Liver (tissue), 9 donors: Measurements from ENCODE around the gene SRY. TPM values are rescaled to one million over a fixed set of nuclear protein-coding genes. Genes with fewer than 3 reads are reported as not detected.
"Not testable (repeated sequence)": the region's sequence is repeated elsewhere in the genome, so short reads cannot be mapped to it uniquely, and the experiment has no call there.

ENCODE experiments used
- DNase-seq: peaks from one replicate; pipeline ENCODE4 v3.0.0-alpha.2; 2017; ENCODE audit warnings: low spot score
- H3K27ac ChIP-seq, 2 donors: one replicate each; pipeline ENCODE4 v1.7.0; 2013; ENCODE audit warnings: inconsistent platforms in 2 of 2, low read length in 2 of 2, control low read depth in 1 of 2, low read depth in 1 of 2, mild to moderate bottlenecking in 1 of 2
- H3K27me3 ChIP-seq, 4 donors: one replicate each; pipeline versions ENCODE4 v1.6.1 to v1.7.0; 2013; ENCODE audit warnings: low read length in 3 of 4, inconsistent platforms in 1 of 4, mild to moderate bottlenecking in 1 of 4, moderate library complexity in 1 of 4; ENCODE audit not compliant: control insufficient read depth in 4 of 4, insufficient read depth in 4 of 4
- H3K36me3 ChIP-seq, 4 donors: one replicate each; pipeline versions ENCODE4 v1.6.1 to v1.7.0; 2013; ENCODE audit warnings: low read length in 3 of 4, mild to moderate bottlenecking in 3 of 4, low read depth in 1 of 4, moderate library complexity in 1 of 4; ENCODE audit not compliant: control insufficient read depth in 4 of 4, insufficient read depth in 3 of 4
- H3K4me1 ChIP-seq, 4 donors: one replicate each; pipeline versions ENCODE4 v1.6.1 to v1.7.0; 2013; ENCODE audit warnings: low read length in 3 of 4, mild to moderate bottlenecking in 3 of 4, moderate library complexity in 1 of 4; ENCODE audit not compliant: control insufficient read depth in 4 of 4, insufficient read depth in 4 of 4
- H3K4me3 ChIP-seq, 3 donors: one replicate each; pipeline versions ENCODE4 v1.6.1 to v1.7.0; 2013; ENCODE audit warnings: low read length in 3 of 3, control low read depth in 1 of 3, low read depth in 1 of 3, mild to moderate bottlenecking in 1 of 3
- H3K9ac ChIP-seq, 2 donors: one replicate each; pipeline ENCODE4 v1.7.0; 2013; ENCODE audit warnings: low read length in 2 of 2, mild to moderate bottlenecking in 2 of 2, moderate library complexity in 2 of 2, control low read depth in 1 of 2, low read depth in 1 of 2
- H3K9me3 ChIP-seq, 4 donors: one replicate each; pipeline versions ENCODE4 v1.6.1 to v1.7.0; 2013; ENCODE audit warnings: low read length in 3 of 4; ENCODE audit not compliant: control insufficient read depth in 4 of 4
- FOXA1 ChIP-seq: IDR thresholded peaks from 2 replicates; pipeline ENCODE4 v1.6.1; 2016; ENCODE audit warnings: antibody characterized with exemption
- FOXA2 ChIP-seq: IDR thresholded peaks from 2 replicates; pipeline ENCODE4 v1.6.1; 2016; ENCODE audit warnings: antibody characterized with exemption
- HNF4G ChIP-seq: IDR thresholded peaks from 2 replicates; pipeline ENCODE4 v1.6.1; 2016; ENCODE audit warnings: antibody characterized with exemption
- JUND ChIP-seq, 2 donors: IDR thresholded peaks; 2 replicates each; pipeline ENCODE4 v1.6.1; 2016; ENCODE audit warnings: antibody characterized with exemption in 2 of 2
- RAD21 ChIP-seq, 2 donors: IDR thresholded peaks; 2 replicates each; pipeline ENCODE4 v1.6.1; 2016; ENCODE audit warnings: antibody characterized with exemption in 2 of 2, mild to moderate bottlenecking in 2 of 2
- RXRA ChIP-seq, 2 donors: IDR thresholded peaks; 2 replicates each; pipeline ENCODE4 v1.6.1; 2017 to 2018; ENCODE audit warnings: antibody characterized with exemption in 2 of 2, mild to moderate bottlenecking in 1 of 2
- YY1 ChIP-seq: IDR thresholded peaks from 2 replicates; pipeline ENCODE4 v1.6.1; 2016; ENCODE audit warnings: antibody characterized with exemption, mild to moderate bottlenecking
- WGBS: extraction: QIAGEN DNeasy Blood & Tissue Kit; methylation state at CpG from one replicate; pipeline ENCODE4 v1.1.7; 2013; 5-methylcytosine and 5-hydroxymethylcytosine counted together
- polyA plus RNA-seq, 2 donors: library from polyadenylated mRNA; stranded (reverse) in 1 of 2; unstranded in 1 of 2; fragments of 200-250 nt in 1 of 2; fragments of >200 nt in 1 of 2; fragmentation: Nextera tagmentation in 1 of 2; extraction: Ambion mirVana in 1 of 2; gene quantifications; one replicate each; pipeline versions ENCODE4 v1.2.1 to v1.2.3, GENCODE V29; 2013 to 2015
- total RNA-seq, 2 donors: library from RNA; depleted of rRNA; stranded (reverse); fragments of >200 nt; gene quantifications; one replicate each; pipeline ENCODE4 v1.2.3, GENCODE V29; 2014
- TF ChIP-seq, protein P1 (sequence below): IDR thresholded peaks from 2 replicates; pipeline ENCODE4 v1.6.1; 2016; ENCODE audit warnings: antibody characterized with exemption
- TF ChIP-seq, protein P2 (sequence below): IDR thresholded peaks from 2 replicates; pipeline ENCODE4 v1.6.1; 2016; ENCODE audit warnings: antibody characterized with exemption
- TF ChIP-seq, protein P3 (sequence below): fragments of 150-350 bp; IDR thresholded peaks from 2 replicates; pipeline ENCODE4 v1.5.1; 2017; ENCODE audit warnings: improper control_type of control experiment, low read depth, low read length; ENCODE audit not compliant: missing input control
- TF ChIP-seq, protein P4 (sequence below): IDR thresholded peaks from 2 replicates; pipeline ENCODE4 v1.6.1; 2016; ENCODE audit warnings: antibody characterized with exemption
- donor health status: healthy.
- donor health status: healthy.
- donor health status: healthy.
- donor health status: healthy.
- donor health status: healthy.

The SRY gene
- total and polyA plus RNA-seq, 4 donors, result 2.6 TPM; not detected in 3

DNA sequence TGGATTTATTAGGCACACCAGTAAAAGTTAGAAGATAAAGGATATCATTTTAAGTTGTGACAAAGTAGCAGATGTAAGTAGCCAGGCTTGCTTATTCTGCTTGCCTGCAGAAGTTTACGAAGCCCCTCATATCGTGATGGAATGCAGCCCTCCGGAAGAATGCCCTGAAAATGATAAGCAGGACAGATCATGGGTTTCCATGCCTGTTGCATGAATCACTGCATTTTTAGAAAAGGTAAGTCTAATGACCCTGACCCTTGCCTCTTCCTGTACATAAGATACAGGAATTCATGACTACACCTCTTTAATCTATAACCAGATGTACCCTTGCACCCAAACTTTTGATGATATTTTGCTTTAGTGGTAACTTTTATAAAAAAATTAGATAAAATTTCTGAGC lies 37.0 kb upstream of the SRY start (continued):
- TF ChIP-seq, protein P1, sequence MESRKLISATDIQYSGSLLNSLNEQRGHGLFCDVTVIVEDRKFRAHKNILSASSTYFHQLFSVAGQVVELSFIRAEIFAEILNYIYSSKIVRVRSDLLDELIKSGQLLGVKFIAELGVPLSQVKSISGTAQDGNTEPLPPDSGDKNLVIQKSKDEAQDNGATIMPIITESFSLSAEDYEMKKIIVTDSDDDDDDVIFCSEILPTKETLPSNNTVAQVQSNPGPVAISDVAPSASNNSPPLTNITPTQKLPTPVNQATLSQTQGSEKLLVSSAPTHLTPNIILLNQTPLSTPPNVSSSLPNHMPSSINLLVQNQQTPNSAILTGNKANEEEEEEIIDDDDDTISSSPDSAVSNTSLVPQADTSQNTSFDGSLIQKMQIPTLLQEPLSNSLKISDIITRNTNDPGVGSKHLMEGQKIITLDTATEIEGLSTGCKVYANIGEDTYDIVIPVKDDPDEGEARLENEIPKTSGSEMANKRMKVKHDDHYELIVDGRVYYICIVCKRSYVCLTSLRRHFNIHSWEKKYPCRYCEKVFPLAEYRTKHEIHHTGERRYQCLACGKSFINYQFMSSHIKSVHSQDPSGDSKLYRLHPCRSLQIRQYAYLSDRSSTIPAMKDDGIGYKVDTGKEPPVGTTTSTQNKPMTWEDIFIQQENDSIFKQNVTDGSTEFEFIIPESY, result no peak
- TF ChIP-seq YY1 (no peak), HNF4G (no peak), JUND (IDR thresholded peaks at IDR 0.05) (no peak)

DNA sequence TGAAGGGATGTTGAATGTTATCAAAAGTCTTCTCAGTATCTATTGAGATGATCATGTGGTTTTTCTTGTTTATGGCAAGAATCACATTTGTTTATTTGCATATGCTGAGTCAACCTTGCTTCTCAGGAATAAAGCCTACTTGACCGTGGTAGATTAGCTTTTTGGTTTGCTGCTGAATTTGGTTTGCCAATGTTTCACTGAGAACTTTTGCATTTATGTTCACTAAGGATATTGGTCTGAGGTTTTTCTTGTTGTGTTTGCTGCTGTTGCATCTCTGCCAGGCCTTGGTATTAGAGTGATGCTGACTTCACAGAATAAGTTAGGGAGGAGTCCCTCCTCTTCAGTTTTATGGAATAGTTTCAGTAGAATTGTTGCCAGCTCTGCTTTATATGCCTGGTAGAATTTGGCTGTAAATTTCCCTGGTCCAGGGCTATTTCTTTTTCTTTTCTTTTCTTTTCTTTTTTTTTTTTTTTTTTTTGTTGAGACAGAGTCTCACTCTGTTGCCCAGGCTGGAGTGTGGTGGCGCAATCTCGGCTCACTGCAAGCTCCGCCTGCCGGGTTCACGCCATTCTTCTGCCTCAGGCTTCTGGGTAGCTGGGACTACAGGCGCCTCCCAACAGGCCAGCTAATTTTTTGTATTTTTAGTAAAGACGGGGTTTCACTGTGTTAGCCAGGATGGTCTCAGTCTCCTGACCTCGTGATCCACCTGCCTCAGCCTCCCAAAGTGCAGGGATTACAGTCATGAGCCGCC lies 29.8 kb upstream of the SRY start:
- 93% methylated on average over 10 of the region's 10 CpGs for WGBS
- H3K27ac ChIP-seq, H3K36me3 ChIP-seq, H3K27me3 ChIP-seq, H3K4me1 ChIP-seq, H3K4me3 ChIP-seq, DNase-seq, H3K9ac ChIP-seq, H3K9me3 ChIP-seq: not testable (repeated sequence)

DNA sequence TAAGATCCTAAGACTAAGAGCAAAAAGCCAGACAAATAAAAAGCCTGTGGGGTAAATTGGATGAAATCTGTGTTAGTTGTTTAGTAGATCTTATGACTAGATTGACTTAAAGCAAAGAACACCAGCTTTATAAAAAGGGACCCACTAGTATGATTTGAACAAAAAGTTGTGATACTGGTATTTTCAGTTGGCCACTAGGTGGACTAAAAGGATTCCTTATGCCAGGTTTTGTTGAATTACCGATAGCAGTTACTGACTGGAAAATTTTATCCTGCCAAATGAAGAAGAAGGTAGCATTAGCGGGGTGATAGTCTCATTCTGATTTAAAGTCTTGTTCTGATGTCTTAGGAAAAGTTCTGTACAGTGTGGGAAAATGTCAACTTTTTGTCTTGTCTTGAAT lies 12.8 kb upstream of the SRY start:
- Histone ChIP-seq H3K4me3 (no peak overlapping the region), H3K9ac (no peak overlapping the region), H3K36me3 (no peaks in the 10 kb centered on the region), H3K27ac (no peak overlapping the region), H3K9me3 (no peaks in the 10 kb centered on the region), H3K4me1 (no peaks in the 10 kb centered on the region), H3K27me3 (no peaks in the 10 kb centered on the region)
- TF ChIP-seq, protein P1, result no peak
- TF ChIP-seq FOXA1 (no peak), RAD21 (IDR thresholded peaks at IDR 0.05) (peak in 1 of 2 donors; percentile 74)
- TF ChIP-seq, protein P2, sequence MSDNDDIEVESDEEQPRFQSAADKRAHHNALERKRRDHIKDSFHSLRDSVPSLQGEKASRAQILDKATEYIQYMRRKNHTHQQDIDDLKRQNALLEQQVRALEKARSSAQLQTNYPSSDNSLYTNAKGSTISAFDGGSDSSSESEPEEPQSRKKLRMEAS, result no peak
- TF ChIP-seq, protein P3, sequence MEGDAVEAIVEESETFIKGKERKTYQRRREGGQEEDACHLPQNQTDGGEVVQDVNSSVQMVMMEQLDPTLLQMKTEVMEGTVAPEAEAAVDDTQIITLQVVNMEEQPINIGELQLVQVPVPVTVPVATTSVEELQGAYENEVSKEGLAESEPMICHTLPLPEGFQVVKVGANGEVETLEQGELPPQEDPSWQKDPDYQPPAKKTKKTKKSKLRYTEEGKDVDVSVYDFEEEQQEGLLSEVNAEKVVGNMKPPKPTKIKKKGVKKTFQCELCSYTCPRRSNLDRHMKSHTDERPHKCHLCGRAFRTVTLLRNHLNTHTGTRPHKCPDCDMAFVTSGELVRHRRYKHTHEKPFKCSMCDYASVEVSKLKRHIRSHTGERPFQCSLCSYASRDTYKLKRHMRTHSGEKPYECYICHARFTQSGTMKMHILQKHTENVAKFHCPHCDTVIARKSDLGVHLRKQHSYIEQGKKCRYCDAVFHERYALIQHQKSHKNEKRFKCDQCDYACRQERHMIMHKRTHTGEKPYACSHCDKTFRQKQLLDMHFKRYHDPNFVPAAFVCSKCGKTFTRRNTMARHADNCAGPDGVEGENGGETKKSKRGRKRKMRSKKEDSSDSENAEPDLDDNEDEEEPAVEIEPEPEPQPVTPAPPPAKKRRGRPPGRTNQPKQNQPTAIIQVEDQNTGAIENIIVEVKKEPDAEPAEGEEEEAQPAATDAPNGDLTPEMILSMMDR, result peak; percentile 30
- WGBS, result 13% methylated on average over 2 of the region's 2 CpGs
- DNase-seq, result no peak

DNA sequence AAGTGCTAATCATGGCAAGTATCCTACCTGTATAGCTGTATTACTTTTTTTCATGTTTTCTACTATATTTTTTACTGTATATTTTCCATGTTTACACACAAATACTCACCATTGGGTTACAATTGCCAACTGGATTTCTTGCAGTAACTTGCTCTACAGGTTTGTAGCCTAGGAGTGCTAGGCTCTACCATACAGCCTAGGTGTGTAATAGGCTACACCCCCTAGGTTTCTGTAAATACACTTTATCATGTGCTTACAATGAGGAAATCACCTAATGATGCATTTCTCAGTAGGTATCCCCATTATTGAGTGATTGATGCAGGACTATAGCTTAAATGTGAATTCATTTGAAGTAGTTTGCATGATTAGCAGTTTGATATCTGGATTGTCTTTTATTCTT lies 10.5 kb upstream of the SRY start:
- Histone ChIP-seq H3K27ac (no peak overlapping the region), H3K36me3 (no peaks in the 10 kb centered on the region), H3K4me1 (no peaks in the 10 kb centered on the region), H3K9ac (no peak overlapping the region), H3K27me3 (no peaks in the 10 kb centered on the region), H3K9me3 (no peaks in the 10 kb centered on the region), H3K4me3 (no peak overlapping the region)
- no peak for DNase-seq
- no peak for TF ChIP-seq FOXA2
- TF ChIP-seq RXRA (IDR thresholded peaks at IDR 0.05), result no peak
- TF ChIP-seq, protein P4, sequence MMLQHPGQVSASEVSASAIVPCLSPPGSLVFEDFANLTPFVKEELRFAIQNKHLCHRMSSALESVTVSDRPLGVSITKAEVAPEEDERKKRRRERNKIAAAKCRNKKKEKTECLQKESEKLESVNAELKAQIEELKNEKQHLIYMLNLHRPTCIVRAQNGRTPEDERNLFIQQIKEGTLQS, result no peak
